ENCODE results near the gene RABL6.

GRCh38 chr9:136853596-136854112, 45.9 kb downstream of the RABL6 start:
- no peak for TF ChIP-seq CTCF (IDR thresholded peaks at IDR 0.05)
- TF ChIP-seq POLR2A (IDR thresholded peaks at IDR 0.05) = no peak

Data from esophagus squamous epithelium (tissue), 4 donors.